PFSK-1 (cell line): Measurements from ENCODE around the gene HSPA12B.

ENCODE experiments used
- FOXP2 ChIP-seq: optimal IDR thresholded peaks from 2 replicates; pipeline ENCODE3; 2011; ENCODE audit warnings: borderline replicate concordance, control low read depth, inconsistent platforms; ENCODE audit not compliant: insufficient read depth; ENCODE audit errors: extremely low read length, extremely low read depth
- POLR2AphosphoS5 ChIP-seq: IDR thresholded peaks from 2 replicates; pipeline ENCODE4 v1.6.1; 2012; ENCODE audit warnings: low read depth, mild to moderate bottlenecking, control low read depth, low read length, moderate library complexity
- SIN3A ChIP-seq: IDR thresholded peaks from 2 replicates; pipeline ENCODE4 v1.6.1; 2012; ENCODE audit warnings: mild to moderate bottlenecking, low read length, moderate library complexity, borderline replicate concordance; ENCODE audit not compliant: insufficient read depth
- TAF1 ChIP-seq: IDR thresholded peaks from 2 replicates; pipeline ENCODE4 v1.6.1; 2012; ENCODE audit warnings: low read length, control low read depth, borderline replicate concordance; ENCODE audit not compliant: insufficient read depth
- TF ChIP-seq, protein P1 (sequence below), 2 experiments: IDR thresholded peaks; 2 replicates each; pipeline versions ENCODE4 v1.6.1 to v1.8.0; 2011 to 2012; ENCODE audit warnings: low read depth in 2 of 2, low read length in 2 of 2, control low read depth in 1 of 2, inconsistent platforms in 1 of 2, mild to moderate bottlenecking in 1 of 2, moderate library complexity in 1 of 2; ENCODE audit not compliant: insufficient read depth in 1 of 2

The HSPA12B gene

GRCh38 chr20:3692706-3693294, 39.7 kb upstream of the HSPA12B start:
- TF ChIP-seq TAF1 (no peak), POLR2AphosphoS5 (no peak), FOXP2 (no peak), SIN3A (no peak)
- TF ChIP-seq, protein P1, sequence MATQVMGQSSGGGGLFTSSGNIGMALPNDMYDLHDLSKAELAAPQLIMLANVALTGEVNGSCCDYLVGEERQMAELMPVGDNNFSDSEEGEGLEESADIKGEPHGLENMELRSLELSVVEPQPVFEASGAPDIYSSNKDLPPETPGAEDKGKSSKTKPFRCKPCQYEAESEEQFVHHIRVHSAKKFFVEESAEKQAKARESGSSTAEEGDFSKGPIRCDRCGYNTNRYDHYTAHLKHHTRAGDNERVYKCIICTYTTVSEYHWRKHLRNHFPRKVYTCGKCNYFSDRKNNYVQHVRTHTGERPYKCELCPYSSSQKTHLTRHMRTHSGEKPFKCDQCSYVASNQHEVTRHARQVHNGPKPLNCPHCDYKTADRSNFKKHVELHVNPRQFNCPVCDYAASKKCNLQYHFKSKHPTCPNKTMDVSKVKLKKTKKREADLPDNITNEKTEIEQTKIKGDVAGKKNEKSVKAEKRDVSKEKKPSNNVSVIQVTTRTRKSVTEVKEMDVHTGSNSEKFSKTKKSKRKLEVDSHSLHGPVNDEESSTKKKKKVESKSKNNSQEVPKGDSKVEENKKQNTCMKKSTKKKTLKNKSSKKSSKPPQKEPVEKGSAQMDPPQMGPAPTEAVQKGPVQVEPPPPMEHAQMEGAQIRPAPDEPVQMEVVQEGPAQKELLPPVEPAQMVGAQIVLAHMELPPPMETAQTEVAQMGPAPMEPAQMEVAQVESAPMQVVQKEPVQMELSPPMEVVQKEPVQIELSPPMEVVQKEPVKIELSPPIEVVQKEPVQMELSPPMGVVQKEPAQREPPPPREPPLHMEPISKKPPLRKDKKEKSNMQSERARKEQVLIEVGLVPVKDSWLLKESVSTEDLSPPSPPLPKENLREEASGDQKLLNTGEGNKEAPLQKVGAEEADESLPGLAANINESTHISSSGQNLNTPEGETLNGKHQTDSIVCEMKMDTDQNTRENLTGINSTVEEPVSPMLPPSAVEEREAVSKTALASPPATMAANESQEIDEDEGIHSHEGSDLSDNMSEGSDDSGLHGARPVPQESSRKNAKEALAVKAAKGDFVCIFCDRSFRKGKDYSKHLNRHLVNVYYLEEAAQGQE (IDR thresholded peaks at IDR 0.05; ENCODE audit: insufficient read depth in 1 of 2, low read depth in 2 of 2, low read length in 2 of 2) = no peak

- TF ChIP-seq POLR2AphosphoS5 (no peak), SIN3A (no peak), TAF1 (no peak), FOXP2 (no peak)
- TF ChIP-seq, protein P1 (IDR thresholded peaks at IDR 0.05; ENCODE audit: insufficient read depth in 1 of 2, low read depth in 2 of 2, low read length in 2 of 2) = no peak
Observed at GRCh38 chr20:3693376-3693775, 39.1 kb upstream of the HSPA12B start.

- TF ChIP-seq, protein P1 (IDR thresholded peaks at IDR 0.05; ENCODE audit: insufficient read depth in 1 of 2, low read depth in 2 of 2, low read length in 2 of 2) = no peak
- no peak for TF ChIP-seq TAF1
- no peak for TF ChIP-seq FOXP2
Observed at GRCh38 chr20:3694864-3695263, 37.6 kb upstream of the HSPA12B start.

- TF ChIP-seq POLR2AphosphoS5 (no peak), TAF1 (no peak), FOXP2 (no peak), SIN3A (no peak)
- TF ChIP-seq, protein P1 (IDR thresholded peaks at IDR 0.05; ENCODE audit: insufficient read depth in 1 of 2, low read depth in 2 of 2, low read length in 2 of 2) = no peak
Observed at GRCh38 chr20:3696200-3696599, 36.3 kb upstream of the HSPA12B start.
